Activated CD8-positive, alpha-beta memory T cell treated with anti-CD3 and anti-CD28 coated beads for 48 hours (primary cell): Measurements from ENCODE around the gene CDV3.
"Not testable (repeated sequence)": the region's sequence is repeated elsewhere in the genome, so short reads cannot be mapped to it uniquely, and the experiment has no call there.

Experiments
- DNase-seq, 3 experiments: peaks; one replicate each; pipeline ENCODE4 v3.0.0-alpha.2; 2020; ENCODE audit warnings: low read depth in 2 of 3, low spot score in 2 of 3

Gene CDV3, protein sequence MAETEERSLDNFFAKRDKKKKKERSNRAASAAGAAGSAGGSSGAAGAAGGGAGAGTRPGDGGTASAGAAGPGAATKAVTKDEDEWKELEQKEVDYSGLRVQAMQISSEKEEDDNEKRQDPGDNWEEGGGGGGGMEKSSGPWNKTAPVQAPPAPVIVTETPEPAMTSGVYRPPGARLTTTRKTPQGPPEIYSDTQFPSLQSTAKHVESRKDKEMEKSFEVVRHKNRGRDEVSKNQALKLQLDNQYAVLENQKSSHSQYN

DNA sequence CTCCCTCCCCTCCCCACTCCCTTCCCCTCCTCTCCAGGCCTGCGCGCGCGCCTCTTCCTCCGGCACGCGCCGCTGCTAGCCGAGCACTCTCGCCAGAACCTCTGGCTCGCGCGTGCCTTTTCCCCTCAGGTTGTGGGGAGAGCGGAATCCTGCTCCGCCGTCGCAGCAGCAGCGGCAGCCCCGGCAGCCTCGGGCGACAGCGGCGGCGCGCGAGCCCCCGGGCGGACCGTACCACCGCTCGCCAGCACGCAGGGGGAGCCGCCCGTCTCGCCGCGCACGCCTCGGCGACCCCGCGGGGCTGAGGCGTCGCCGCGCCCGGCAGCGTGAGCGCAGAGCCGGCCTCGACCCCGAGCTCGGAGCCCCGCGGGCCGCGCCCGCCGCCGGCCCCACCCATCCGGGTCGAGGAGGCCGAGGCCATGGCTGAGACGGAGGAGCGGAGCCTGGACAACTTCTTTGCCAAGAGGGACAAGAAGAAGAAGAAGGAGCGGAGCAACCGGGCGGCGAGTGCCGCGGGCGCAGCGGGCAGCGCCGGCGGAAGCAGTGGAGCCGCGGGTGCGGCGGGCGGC is at the start of gene CDV3:
CDV3 (plus strand) TSS at position 58 of the 566 bp plus-strand sequence; CDS start at position 417, 359 bp downstream.
- DNase-seq = peak in 1 of 3 experiments; percentile 40

DNA sequence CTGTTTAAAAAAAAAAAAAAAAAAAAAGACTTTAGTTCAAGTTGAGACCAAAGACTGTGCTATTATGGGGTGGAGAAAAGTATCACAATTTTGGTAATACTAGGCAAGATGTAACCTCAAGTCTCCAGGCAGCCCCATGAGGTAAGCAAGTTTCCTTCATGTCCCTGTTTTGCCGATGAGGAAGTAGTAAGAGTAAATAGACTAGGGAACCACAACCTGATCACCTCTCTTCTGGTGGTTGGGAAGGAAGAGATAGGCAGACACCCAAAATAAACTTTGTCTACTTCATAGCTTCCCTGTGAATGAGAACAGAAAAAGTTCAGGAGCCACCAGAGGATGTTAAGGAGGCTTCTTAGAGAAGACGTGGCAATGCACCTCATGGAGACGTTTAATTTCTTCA is 49.7 kb upstream of the CDV3 start:
- not testable (repeated sequence) for DNase-seq

DNA sequence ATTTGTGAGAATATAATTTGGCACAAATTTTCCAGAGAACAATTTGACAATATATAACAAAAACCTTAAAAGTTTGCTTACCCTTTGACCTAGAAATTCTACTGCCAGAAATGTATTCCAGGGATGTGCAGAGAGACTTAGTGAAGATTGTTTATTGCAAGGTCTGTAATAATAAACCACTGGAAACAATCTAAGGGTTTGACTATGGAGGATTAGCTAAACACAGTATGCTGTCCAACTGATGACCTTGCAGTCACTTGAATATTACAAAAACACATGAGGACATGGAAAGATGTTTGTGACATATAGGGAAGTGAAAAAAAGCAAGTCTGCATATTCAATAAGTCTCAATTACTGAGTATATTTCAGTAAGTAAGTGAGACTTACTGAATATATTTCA is 48.1 kb upstream of the CDV3 start:
- no peak for DNase-seq

DNA sequence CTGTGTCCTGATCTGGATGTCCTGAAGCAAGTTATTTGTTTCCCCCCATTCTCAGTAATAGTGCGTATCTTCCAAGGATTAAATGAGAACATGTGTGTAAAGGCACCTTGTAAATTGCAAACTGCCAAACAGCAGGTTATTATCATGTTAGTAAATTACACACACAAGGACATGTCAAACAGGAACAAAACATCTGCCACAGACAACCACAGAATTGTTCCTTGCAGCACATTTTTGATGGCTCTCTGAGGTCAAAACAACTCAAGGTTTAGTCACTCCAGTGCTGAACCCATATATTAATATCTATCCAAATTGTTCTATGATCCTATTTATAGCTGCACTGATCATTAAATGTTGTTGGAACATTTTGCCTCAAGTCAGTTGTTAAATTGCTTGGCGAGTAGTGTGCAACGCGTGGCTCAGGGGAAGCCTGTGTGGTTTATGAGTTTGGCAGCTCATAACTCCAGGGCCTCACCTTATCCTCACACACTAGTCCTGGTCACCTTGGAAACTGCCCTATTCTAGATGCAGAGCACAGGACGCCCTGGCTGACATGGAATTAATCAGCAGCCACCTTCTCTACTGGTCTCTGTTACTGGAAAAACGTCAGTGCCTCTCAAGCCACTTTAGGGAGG is 46.3 kb upstream of the CDV3 start:
- DNase-seq = no peak

DNA sequence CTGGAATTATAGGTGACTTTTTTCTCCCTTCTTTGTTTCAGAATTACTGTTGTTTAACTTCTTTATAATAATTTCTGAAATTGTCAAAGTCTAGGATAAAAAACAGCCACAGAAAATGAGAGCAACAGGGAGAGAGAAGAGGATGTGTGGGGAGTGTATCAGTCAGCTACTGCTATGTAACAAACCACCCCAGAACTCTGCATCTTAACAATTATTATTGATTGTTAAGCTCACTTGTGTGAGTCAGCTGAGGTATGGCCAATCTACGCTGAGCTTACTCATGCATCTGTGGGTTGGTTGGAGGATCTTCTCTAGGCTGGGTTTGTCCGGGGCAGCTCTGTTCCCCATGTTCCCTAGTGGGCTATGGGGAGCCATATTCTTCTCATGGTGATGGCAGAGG is 43.7 kb upstream of the CDV3 start:
- no peak for DNase-seq

DNA sequence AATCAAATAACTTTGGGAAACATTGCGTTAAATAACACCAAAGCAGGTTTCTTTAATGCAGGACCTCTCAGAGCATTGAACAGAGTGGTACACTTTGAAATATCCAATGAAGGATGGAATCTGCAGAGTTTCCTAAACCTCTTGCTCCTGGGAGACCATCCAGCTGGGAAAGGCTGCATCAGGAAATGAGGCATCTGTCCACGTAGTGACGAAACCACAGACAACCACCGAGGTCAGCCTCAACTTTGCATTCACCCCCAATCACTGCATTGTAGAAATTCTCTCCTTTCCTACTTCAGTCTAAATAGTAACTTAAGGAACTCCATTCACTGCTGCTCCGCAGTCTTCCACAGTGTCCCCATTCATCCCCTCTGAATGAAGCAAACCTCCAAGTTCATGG is 41.5 kb upstream of the CDV3 start:
- DNase-seq = no peak

DNA sequence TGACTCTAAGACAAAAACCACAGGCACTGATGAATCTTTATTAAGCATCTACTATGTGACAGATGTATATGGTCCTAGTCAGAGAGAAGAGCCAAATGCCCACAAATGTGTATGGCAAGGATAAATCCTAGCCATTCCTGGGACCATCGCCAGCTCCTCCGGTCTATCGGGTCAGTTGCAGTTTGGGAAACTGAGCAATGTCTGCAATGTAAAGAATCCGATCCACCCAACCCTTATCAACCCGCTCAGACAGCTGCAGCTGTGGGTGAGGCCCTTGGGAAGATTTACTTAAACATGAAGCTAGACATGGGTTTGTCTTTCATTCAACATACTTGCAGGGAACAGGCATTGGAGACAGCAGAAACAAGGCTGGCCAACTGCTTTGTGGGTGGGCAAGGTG is 40.5 kb upstream of the CDV3 start:
- DNase-seq = no peak

DNA sequence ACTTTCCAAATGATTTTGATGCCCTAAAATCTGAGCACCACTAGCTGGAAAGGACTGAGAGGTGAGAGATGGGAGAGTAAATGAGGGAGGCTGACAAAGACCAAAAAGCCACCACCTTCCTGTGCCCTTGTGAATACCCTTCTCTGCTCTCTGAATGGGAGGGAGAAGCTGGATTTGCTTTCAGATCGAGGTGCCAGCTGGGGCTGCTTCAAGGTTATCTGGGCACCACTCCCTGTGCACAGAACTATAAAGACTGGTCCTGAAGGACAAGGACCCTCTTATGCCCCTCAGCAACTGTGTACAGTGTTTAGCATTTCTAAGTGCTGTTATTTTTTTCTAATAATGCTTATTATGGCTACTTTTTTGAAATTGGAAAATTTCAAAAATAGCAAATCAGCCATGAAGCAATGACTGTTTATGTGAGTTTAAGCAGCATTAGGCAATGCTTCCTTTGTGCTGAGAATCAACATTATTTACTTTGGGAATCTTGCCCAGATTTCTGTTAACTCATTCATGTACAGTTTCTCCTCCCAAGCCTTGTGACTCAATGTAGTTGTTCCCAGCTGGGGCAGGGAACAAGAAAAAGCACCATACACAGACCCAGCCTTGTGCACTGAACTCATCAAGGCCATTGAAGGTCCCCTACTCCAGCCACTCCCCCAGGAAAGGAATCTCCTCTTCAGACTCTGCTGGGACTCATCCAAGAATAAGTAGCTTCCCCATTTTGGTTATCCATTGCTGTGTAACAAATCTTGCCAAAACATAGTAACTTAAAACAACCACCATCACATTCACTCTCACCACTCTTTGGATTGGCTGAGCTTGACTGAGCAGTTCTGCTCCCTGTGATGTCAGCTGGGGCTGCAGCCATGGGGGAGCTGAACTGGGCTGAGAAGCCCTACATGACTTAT is 37.3 kb upstream of the CDV3 start:
- no peak for DNase-seq

DNA sequence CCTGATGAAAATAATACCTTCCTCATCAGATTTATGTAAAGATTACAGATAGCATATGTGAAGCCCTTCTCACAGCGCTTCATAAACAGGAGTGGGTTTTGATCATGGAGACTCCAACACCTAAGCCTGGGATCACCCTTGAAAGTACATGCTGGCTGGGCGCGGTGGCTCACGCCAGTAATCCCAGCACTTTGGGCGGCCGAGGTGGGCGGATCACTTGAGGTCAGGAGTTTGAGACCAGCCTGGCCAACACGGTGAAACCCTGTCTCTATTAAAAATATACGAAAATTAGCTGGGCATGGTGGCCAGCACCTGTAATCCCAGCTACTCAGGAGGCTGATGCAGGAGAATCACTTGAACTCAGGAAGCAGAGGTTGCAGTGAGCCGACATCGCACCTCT is 36.4 kb upstream of the CDV3 start:
- DNase-seq = not testable (repeated sequence)

DNA sequence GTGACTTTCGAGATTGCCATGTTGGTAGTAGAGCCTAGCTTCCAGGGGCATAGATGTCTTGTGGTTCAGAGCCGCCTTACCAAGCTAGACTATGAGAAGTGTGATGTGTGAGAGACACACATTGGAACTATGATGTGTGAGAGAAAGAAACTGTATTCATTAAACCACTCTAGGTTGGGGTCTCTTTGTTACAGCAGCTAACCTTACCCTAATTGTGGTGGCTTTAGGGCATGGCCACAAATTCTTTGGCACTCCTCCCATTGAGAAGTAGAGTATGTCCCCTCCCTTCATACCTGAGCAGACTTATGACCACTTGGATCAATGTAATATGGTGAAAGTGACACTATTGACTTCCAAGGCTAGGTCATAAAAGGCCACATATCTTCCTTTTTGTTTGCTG is 35.3 kb upstream of the CDV3 start:
- DNase-seq = no peak

DNA sequence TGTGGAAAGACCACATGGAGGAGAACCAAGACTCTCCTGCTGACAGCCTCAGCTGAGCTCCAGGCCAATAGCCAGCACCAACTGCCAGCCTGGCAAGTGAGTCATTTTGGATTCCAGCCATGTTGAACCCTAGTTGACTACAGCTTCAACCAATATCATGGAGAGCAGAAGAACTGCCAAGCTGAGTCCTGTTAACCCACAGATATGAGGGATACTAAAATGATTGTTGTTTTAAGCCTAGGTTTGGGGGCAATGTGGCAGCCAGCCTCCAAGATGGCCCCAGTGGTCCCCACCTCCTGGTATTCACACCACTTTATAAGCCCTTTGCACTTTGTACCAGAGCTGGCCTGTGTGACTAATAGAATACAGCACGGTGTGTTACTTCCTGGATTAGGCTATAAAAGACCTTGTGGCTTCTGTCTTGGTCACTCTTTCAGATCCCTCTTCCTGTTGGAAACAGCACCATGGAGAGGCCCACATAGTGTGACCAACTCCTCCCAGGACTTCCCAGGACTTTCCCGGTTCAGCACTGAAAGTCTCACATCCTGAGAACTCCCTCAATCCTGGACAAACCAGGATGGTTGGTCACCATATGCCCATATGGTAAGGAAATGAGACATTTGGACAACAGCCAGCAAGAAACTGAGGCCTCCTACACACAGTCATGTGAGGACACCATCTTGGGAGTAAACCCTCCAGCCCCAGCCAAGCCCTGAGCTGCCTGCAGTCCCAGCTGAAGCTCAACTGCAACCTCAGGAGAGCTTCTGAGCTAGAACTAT is 32.4 kb upstream of the CDV3 start:
- DNase-seq = no peak

DNA sequence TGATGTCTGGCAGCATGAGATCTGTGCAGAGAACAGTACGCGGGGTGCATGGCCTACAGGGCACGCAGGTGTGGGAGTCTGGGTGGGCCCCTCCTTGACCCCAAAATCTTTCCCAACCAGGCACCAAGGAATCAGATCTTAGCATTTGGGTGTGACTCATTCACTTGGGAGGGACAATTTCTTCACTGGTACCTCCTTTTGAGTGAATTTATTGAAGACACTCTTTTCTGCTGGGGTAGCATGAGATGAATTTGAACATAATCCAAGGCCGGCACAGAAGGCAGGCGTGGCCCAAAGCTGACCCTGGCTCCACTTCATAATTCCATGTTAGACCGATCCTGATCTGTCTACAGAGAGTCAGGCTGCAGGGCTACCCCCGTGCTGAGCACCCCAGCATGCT is 30.6 kb upstream of the CDV3 start:
- DNase-seq = no peak

DNA sequence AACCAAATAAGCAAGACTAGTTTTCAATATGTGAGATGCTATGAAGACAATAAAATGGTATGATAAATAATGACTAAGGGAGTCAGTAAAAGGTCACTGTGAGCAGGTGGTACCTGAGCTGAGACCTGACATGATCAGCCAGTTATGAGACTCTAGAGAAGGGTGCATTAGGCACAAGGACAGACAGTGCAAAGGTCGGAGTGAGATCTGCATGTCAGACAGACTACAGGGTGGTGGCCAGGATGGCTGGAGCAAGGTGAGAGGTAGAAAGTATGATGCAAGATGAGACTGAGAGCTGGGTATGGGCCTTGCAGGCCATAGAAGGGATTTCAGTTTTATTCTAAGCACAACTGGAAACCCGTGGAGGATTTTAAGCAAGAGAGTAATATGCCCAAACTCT is 28.5 kb upstream of the CDV3 start:
- DNase-seq = not testable (repeated sequence)

DNA sequence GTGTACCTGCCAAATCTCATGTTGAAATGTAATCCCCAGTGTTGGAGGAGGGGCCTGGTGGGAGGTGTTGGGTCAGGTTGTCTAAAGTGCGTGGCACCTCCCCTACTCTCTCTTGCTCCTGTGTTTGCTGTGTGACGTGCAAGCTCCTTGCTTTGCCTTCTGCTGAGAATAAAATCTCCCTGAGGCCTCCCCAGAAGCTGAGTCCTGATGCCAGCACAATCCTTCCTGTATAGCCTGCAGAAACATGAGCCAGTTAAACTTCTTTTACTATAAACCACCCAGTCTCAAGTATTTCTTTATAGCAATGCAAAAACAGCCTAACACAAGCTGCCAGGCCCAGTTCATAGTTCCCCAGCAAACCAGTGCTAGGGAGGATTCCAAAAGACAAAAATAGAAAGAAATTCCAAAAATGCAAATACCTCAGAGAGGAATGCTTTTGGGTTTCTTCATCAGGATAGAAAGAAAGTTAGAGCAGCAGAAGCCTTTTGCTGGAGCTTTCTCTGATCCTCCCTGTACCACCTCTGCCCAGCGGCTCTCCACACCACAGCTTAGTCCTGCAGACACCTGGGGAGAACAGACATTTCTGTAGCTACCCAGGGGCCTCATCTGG is 25.9 kb upstream of the CDV3 start:
- DNase-seq = no peak

DNA sequence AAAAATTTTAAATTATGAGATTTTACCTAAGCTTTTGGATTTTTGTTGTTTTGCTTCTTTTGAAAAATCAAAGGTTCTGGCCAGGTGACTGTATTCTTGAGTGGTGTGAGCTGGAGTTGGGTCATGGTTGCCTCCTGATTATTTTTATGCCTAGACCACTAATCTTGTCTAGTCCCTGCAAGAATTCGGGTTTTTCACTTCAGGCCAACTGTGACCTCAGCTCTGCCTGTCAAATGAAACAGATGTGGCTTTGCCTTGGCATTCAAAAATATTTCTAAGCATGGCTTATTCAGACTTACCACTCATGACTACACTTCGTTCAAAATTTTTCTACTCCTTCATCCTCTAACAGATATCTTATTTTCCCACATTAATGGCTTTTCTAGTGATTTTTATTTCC is 25.4 kb upstream of the CDV3 start:
- DNase-seq = no peak

DNA sequence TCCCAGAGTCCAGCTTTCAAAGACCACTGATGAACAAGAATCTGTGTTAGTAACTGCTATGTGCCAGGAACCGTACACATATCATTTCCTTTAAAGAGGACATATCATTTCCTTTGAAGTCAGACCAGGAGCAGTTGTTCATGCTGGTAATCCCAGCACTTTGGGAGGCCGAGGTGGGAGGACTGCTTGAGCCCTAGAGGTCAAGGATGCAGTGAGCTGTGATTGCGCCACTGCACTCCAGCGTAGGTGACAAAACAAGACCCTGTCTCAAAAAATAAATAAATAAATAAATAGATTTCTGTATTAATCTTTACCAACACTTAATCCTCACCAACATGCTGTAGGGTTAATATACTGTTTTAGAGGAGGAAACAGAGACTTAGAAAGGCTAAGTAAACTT is 23.9 kb upstream of the CDV3 start:
- no peak for DNase-seq

DNA sequence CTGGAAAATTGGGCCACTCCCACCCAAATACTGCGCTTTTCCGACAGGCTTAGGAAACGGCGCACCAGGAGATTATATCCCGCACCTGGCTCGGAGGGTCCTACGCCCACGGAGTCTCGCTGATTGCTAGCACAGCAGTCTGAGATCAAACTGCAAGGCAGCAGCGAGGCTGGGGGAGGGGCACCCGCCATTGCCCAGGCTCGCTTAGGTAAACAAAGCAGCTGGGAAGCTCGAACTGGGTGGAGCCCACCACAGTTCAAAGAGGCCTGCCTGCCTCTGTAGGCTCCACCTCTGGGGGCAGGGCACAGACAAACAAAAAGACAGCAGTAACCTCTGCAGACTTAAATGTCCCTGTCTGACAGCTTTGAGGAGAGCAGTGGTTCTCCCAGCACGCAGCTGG is 21.9 kb upstream of the CDV3 start:
- DNase-seq = not testable (repeated sequence)

DNA sequence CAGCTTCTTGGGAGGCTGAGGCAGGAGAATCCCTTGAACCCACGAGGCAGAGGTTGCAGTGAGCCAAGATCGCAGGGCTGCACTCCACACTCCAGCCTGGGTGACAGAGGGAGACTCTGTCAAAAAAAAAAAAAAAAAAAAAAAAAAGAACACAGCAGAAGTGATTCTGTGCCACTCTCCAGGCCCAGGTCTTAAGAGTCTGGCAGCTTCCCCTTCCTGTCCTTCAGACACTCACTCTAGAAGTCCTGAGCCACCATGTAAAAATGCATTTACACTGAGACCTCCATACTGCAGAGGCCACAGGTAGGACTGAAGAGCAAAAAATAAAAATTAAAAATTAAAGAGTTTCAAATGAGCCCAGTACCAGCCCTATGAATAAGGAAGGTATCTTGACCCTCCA is 11.8 kb upstream of the CDV3 start:
- DNase-seq = no peak

DNA sequence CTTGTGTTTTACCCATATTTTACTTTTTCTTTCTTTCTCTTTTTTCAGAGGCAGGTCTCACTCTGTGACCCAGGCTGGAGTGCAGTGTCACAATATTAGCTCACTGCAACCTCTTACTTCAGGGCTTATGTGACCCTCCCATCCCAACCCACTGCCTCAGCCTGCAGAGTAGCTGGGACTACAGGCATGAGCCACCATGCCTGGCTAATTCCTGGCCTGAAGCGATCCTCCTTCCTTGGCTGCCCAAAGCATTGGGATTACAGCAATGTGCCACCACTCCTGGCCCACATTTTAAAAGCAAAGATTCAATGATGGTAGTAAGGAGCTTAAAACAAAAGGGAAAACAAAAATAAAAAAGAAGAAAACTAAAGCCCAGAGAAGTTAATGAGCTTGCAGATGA is 11.1 kb upstream of the CDV3 start:
- no peak for DNase-seq

DNA sequence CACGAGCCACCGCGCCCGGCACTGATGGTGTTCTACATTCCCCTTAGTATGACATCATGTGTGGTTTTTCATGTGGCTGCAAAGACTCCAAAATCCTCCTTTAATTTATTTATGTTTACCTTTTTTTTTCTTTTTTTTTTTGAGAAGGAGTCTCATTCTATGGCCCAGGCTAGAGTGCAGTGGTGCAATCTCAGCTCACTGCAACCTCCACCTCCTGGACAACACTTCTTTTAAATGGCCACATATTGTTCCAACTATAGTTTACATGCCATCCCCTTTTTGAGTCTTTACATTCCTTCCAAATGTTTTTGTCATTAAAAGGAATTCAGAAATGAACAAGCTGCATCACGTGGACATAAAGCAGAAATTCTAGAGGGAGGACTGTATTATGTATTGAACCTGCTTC is 10.3 kb upstream of the CDV3 start:
- DNase-seq = no peak

DNA sequence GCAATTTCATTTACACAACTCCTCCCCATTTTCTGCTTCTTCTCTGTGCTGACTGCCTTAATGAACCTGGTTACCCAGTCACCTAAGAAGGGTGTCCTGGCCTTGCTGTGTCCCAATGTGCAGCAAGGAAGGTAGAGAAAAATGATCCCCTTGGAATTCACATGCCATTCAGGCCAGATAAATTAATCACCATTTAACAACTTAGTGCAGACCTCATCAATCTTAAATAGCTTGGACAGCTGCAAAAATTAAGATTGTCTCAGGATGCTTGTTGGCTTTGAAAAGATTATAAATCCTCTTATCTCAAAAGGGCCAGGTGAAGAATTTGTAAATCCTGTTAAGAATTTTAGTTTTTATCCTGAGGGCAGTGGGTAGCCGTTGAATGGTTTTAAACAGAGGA is 9.7 kb upstream of the CDV3 start:
- no peak for DNase-seq
